HG03280 (cell line): ENCODE results near the gene CADPS2.
"Not testable (repeated sequence)": the region's sequence is repeated elsewhere in the genome, so short reads cannot be mapped to it uniquely, and the experiment has no call there.

Source experiments
- ATAC-seq: cut with Tn5 transposase; IDR thresholded peaks from one replicate; pipeline ENCODE4 v1.9.1; 2021; ENCODE audit warnings: mild to moderate bottlenecking, moderate library complexity; ENCODE audit not compliant: unreplicated experiment

CADPS2 gene

DNA sequence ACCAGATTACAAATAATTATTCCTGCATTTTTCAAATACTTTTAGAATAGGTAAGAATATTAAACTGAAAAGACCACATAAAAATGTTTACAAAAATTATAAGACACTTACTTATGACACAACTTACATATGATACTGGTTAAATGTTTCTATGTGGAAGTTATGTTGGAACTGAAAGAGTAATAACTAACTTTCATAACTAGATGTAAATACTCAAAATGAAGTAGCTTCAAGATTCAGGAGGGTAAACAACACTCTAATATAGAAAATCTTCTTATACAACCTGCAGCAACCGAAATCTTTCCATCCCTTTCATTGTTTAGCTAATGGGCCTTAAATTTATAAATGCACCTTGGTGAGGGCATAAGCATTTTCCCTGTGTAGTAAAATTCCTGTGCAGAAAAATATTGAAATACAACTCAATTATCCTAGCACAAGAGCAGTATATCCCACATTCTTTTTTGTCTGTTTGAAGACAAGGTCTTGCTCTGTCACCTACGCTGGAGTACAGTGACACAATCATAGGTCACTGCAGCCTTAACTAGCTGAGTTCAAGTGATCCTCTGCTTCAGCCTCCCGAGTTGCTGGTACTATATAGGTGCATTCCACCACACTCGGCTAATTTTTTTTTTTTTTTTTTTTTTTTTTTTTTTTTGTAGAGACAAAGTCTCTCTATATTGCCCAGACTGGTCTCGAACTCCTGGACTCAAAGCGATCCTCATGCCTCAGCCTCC is 168.7 kb downstream of the CADPS2 start:
- no peak for ATAC-seq

DNA sequence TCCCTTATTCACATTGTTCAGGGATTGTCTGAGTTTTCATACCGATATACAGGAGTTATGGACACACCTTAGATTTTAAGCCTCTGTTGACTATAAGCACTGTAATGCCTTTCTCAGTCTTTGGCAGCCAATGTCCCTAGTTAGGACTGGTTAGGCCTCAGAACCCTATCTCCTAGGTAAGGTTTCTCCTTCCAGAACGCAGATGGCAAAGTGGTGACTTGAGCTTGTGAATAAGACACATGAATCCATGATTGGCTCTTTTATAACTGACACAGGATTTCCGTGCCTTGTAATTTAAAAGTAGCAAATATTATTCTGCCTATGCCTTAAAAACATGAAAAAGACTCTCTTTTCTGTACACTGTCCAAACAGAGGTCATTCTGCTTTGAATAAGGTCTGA is 171.1 kb downstream of the CADPS2 start:
- no peak for ATAC-seq

DNA sequence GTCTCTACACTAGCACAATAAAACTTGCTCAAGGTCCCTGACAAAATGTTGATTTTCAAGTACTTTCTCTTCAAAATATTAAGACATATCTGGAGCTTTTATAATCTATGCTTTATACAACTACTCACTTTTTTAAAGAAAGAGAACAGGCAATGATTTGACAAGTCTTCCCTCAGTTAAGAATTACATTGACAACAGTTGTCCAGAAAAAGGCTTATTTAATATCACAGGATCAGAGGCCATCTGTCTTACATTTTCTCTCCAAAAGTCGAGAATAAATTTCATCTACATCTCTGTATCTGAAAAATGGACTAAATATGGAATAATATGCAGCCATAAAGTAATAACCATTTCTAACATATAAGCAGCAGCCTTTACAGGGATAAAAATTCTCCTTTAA is 175.3 kb downstream of the CADPS2 start:
- ATAC-seq, result no peak

DNA sequence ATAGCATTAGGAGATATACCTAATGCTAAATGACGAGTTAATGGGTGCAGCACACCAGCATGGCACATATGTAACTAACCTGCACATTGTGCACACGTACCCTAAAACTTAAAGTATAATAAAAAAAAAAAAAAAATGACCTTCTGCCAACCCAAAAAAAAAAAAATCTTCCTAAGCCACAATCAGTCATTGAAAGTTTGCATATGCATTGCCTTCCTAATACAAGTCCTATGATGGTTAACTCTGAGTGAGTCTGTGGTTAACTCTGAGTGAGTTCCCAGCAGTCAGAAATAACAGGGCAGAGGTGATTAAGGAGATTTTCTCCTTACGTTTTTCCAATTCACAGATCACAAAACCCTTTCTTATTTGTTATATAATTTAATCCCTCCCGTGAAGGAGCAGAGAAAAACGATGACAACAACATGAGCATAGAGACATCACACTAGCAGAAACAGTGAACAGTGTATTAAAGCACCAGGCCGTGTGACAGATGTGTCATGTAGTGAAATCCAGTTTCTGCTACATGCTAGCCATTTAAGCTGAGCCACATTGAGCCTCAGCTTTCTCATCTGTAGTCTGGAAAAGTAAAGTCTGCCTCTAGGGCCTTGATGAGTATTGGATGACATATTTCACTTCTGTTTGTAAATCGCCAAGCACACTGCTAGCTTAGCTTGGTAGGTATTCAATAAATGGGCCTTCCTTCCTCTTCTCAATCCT is 176.2 kb downstream of the CADPS2 start:
- ATAC-seq, result no peak

DNA sequence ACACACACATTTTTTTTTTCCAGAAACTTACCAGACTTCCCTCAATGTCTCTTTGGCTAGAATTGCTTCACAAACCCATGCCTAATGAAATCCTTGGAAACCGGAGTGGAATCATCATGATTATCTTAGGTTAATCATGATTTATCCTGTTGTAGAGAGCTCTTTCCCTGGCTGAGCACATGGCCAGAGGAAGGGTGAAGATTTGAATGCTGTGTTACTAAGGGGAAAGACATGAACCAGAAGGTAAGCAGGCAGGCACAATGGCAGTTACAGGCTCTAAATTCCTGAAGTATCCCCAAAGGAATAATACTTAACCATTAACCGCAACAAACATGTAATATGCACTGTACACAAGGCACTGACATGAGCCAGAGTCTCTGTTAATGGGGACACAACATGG is 179.4 kb downstream of the CADPS2 start:
- no peak for ATAC-seq

DNA sequence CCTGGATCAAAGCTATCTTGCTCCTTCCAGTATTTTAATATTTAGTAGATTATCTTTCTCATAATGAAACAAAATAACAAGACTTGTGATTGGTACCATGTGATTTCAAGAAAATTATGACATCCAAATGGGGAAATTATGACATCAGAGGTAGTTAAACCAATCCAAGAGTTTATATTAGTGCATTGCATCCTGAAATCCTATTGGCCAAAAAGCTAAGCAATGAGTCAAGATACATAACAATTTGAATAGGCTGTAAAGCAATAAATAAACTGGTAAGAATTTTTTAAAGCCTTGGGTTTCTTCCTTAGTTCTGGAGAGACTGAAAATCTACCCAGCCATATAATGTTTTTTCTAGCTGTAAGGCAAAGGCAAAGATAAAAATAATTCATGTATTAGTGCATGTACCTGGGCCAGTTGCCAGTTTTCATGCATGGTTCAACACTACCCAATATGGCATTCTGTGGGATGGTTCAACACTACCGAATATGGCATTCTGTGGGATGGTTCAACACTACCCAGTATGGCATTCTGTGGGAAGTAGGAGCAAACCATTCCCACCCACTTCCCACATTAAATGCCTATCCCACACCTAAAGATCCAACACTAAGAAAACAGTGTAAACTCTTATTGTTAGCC is 183.3 kb downstream of the CADPS2 start, which contains the start of gene RNF148:
Gene RNF148 (minus strand): TSS at position 51 of the 639 bp plus-strand sequence. CDS start 172 bp downstream, outside the sequence.
- no peak for ATAC-seq

DNA sequence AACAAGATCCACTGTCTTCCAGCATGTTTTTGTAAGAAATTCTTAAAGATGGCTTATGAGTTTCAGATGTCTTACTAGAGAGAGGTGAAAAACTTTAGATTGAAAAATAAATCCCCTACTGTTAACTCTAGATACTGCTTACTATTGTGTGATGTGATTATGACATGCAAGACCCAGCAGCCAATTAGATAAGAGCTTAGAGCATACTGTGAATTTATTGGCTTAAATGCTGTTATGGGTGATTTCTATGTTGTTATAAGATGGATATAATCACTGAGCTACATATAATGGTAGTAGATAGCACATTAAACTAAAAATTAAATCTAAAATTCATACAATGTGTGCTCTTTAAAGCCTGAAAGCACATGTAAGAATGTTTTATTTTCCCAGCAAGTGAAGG is 187.2 kb downstream of the CADPS2 start, which contains the start of gene RNF133:
Gene RNF133 (minus strand): TSS at position 101 of the 400 bp plus-strand sequence. CDS start 199 bp downstream, outside the sequence.
- ATAC-seq, result no peak

DNA sequence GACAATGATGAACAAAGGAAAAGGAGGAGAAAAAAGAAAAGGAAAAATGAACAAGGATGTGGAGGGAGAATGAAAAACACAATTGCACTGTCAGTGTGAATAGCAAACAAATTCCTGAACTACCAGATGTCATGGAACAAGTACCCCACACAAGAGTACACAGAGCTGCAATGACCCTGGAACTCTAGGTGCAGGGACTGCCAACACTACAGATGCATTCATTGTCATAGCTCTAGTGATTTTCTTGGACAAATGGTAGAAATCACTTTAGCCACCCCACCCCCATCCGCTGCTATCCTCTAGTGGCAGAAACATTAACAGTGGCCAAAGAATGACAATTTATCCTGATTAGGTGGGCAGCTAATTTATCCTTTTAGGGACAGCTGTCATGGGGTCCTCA is 190.4 kb downstream of the CADPS2 start:
- no peak for ATAC-seq

DNA sequence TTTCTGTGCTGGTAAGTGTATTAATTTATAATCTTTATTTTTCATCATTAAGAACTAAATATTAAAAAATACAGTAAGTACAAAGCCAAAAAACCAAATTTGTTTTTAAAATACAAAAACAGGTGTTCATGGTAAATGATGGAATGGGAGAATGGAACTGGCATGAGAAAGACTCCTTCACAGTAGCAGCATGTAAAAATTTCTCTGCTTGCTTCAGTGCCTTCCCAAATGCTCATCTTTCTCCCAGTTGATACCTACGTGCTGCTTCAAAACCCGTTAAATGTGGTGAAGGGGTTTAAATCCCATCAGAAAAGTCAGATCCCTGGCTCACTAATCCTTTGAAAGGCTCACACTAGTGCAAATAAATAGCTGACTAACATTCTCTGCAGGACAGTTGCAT is 191.6 kb downstream of the CADPS2 start:
- no peak for ATAC-seq

DNA sequence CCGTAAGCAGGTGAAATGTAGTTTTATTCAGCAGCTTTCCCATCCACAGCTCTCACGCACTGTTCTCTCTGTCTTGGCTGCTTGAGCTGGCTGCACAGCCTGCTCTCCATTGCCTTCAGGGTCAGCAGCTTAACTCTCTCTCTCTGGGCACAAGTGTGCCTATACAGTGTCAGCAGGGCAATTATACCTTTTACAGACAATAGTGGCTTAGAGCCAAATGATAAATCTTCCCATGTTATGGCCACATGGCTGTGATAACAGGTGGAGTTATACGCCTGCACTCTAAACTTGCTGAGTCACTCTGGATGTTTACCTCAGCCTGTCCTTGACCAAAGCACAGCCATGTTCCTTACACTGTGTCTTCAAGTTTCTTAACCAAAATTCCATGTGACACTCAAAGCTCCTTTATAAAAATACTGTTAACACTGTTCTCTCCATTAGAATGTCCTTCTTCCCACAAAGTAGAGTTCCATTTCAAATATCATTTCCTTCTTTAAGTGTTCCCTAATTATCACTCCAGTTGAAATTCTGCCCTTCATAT is 193.4 kb downstream of the CADPS2 start:
- no peak for ATAC-seq

DNA sequence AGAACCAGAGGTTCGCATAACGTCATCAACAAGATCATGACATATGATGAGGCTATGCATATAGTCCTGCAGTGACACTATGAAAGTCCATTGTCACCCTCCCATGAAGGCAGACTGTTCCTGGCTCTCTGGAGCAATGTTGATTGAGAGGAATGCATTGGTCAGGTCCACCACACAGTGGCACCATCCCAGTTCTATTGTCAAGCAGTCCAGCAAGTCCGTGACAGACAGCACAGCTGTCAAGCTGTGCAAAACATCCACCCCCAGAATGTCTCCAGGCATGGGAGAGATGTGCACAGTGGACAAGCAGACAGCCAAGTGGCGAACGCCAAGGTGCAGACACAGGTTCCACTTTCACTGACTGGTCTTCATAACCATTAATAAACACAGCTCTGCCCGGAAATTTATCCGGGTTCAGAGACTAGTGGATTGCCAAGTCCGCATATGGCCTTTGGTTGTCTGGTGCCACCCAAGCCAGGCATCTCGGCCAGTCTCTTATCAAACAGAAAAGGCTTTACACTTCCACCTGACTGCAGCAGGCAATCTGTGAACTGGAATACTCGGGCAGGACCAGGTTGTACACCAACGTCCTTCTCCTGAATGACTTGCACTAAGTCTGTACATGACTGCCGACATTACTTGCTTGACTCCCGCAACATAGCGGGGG is 194.6 kb downstream of the CADPS2 start:
- no peak for ATAC-seq

DNA sequence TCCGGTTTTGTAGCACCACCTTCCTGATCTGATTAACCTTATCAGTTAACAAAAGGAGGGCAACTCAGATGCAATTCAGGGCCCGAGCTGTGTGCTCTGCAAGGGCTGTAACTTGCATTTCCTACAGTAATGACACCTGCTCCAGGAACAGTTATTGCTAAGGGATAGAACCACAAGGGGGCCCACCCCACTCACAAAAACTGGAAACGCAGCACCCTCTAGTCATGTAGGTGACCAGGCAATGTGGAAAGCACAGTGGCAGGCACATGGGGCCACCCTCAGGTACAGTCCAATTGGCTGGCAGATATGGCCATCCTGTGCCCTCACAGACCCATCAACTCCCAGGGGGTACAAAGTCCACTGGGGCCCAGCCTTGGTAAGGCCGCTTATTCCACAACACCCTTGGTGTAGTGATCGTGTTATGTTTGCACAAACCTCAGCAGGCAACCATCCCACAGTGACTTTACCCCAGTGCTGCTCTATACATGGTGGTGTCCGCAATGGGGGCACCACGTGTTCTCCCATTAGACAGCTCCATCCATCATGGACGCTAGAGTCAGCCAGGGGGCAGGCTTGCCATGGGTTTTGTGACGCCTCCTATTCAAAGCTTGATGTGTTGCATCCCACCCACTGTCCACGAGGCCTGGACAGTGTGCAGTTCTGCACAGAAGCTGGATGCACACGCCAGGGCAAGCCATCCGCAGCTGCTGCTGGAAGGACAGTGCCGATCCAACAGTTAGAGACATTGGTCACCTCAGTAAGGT is 196.7 kb downstream of the CADPS2 start:
- ATAC-seq, result no peak

DNA sequence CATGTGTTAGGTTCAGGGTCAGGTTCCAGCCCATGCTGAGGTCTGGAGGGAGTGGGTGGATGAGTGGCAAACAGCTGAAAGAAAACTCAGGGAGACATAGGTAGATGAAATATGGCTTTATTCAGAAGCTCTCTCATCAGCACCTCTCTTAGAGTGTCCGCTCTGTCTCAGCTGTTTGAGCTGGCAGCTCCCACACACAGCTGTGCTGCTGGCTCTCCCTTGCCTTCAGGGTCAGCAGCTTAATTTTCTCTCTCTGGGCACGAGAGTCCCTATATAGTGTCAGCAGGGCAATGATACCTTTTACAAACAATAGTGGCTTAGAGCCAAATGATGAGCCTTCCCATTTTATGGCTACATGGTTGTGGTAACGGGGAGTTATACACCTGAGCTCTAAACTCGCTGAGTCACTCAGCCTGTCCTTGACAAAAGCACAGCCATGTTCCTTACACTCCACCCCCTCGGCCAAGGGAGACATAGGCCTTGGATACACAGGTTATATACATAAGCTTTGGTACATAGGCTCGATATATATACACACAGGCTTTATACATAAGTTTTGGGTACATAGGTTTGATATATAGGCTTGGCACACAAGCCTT is 197.8 kb downstream of the CADPS2 start:
- no peak for ATAC-seq

DNA sequence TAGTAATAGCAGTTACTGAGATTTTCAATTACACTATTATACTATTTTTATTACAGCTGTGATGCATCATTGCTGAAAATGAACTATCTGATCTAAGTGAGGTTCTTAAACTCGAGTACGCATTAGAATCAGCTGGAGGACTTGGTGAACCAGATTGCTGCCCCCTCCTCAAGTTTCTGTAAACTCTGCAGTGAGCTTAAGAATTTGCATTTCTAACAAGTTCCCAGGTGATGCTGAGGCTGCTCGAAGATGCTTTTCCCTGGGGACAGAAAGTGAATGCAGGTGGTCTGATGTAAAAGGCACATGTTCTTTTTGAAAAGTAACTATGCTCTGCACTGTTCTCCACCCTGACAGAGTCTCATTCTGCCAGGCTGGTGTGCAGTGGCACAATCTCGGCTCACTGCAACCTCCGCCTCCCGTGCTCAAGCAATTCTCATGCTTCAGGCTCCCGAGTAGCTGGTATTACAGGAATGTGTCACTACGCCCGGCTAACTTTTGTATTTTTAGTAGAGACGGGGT is 199.8 kb downstream of the CADPS2 start:
- ATAC-seq, result no peak

DNA sequence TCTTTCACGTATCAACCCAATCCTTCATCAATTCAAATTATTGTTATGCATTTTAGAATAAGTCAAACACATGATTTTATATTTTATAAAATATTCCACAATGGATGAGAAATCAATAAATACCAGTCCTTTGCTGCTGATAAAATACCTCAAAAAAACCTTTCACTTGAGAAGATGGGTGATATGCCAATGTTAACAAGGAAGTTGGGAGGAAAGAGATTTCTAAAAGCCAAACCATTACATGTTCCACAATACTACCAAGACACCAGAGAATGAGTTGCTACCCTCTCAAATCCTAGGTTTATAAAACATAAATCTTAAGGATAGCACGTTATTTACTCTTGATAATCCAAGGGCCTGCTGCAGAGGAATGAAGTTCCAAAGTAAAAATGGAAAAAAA is 201.8 kb downstream of the CADPS2 start:
- no peak for ATAC-seq

DNA sequence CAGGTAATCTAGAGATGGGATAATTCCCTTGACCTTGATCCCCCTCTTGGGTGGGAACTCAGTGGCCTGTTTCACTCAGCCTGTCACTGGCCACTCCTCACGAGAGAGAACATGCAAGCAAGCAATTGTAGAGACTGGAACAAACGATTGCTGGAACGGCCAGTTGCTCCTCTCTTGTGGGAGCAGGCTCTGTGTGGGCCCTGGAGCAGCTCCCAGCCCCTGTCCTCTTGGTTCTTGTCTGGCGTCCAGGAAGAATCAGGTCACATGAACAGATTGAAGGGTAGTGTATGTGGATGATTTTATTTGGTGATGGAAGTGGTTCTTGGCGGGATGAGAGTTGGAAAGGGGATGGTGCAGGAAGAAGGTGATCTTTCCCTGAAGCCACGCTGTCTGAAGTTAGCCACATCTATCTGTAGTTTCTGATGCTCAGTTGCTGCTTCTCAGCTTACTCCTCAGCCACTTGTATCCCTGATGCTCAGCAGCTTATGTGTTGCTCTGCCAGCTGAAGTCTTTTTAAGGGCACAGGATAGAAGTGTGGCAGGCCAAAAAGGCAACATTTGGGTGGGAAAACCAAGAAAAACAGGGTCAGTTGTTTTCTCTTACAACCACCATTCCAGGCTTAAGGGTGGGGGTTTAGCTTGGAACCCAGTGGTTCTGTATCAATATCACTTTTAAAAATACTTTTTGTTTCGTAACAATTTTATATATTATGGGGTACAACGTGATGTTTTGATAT is 203.3 kb downstream of the CADPS2 start:
- ATAC-seq, result no peak

DNA sequence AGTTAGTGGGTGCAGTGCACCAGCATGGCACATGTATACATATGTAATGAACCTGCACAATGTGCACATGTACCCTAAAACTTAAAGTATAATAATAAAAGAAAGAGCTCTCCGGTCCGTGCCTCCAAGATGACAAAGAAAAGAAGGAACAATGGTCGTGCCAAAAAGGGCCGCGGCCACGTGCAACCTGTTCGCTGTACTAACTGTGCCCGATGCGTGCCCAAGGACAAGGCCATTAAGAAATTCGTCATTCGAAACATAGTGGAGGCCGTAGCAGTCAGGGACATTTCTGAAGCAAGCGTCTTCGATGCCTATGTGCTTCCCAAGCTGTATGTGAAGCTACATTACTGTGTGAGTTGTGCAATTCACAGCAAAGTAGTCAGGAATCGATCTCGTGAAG is 205.1 kb downstream of the CADPS2 start:
- ATAC-seq, result not testable (repeated sequence)

DNA sequence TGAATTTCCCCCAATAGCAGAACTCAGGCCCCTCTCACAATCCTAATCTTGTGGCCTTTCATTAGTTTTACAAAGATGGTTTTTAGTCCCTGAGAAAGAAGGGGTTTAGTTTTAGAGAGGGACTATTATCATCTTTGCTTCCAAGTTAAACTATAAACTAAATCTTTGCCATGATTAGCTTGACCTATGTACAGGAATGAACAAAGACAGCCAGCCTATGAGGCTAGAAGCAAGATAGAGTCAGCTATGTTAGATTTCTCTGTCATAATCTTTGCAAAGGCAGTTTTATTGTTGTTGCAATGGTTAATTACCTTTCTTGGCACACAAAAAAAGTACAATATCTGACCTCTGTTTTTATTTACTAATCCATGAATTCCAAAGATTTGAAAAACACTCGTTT is 206.4 kb downstream of the CADPS2 start:
- ATAC-seq, result no peak

DNA sequence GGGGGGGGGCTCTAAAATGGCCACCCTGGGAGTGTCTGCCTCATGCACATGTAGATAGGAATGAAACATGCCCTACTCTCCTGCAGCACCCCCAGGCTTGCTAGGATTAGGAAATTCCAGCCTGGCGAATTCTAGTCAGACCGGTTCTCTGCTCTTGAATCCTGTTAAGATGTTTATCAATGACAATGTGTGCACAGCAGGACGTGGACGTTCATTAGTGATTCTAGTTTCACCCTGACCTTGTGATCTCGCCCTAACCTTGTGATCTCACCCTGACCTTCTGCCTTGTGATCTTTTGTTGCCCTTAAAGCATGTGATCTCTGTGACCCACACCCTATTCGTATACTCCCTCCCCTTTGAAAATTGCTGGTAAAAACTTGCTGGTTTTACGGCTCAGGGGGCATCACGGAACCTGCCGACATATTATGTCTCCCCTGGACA is 207.0 kb downstream of the CADPS2 start:
- ATAC-seq, result not testable (repeated sequence)
